AG04449 (cell line): ENCODE results near the gene FOXP1.

Source experiments
- CTCF ChIA-PET: fragments of 350-600 bp; formaldehyde crosslinking; extraction: SDS; loops from one replicate; lab custom pipeline; 2021; ENCODE audit warnings: antibody characterized with exemption; lab: Yijun Ruan, JAX
- POLR2A ChIA-PET: fragments of 400-600, 350-600 bp; formaldehyde crosslinking; extraction: SDS; loops from one replicate; lab custom pipeline; 2020; ENCODE audit warnings: antibody characterized with exemption, inconsistent platforms; lab: Yijun Ruan, JAX
- DNase-seq: peaks from one replicate; pipeline ENCODE4 v3.0.0-alpha.2; 2010; ENCODE audit warnings: low read depth, low spot score
- H3K4me3 ChIP-seq: 2 replicates; pipeline ENCODE4 v1.5.1; 2011; ENCODE audit warnings: low read depth, mild to moderate bottlenecking, control low read depth, low read length
- TF ChIP-seq, protein P1 (sequence below): IDR thresholded peaks from one replicate; pipeline ENCODE4 v1.5.1; 2011; ENCODE audit warnings: mild to moderate bottlenecking, moderate library complexity, low read length, control low read depth, inconsistent platforms; ENCODE audit not compliant: insufficient read depth; ENCODE audit errors: missing control alignments

The FOXP1 gene

DNA sequence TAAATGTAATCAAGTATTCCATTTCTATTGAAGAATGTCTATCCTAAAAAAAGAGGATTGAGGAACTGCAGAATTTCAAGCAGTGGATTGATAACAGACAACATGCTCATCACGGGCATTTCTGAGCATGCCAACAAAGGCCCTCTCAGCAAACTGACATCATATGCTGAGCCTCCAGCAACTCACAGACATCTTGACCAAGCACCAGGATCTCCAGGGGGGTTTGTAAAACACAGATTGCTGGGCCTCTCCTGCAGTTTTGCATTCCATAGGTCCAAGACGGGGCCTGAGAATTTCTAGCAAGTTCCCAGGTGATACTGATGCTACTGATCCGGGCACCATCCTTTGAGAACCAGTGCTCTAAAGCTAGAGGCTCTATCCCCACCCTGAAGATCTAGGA lies 85.0 kb downstream of the FOXP1 start:
- ChIA-PET POLR2A (interaction anchor here (3.3 kb wide), 1 partner anchor 84 kb away, joined by 18 read pairs; the partner anchor contains the start of gene FOXP1), CTCF (interaction anchor here (1.3 kb wide), 2 partner anchors 11 to 88 kb away, joined by 4 to 5 read pairs; no protein-coding TSS in a partner anchor)

GRCh38 chr3:71497971-71498444 lies 85.5 kb downstream of the FOXP1 start:
- TF ChIP-seq, protein P1, sequence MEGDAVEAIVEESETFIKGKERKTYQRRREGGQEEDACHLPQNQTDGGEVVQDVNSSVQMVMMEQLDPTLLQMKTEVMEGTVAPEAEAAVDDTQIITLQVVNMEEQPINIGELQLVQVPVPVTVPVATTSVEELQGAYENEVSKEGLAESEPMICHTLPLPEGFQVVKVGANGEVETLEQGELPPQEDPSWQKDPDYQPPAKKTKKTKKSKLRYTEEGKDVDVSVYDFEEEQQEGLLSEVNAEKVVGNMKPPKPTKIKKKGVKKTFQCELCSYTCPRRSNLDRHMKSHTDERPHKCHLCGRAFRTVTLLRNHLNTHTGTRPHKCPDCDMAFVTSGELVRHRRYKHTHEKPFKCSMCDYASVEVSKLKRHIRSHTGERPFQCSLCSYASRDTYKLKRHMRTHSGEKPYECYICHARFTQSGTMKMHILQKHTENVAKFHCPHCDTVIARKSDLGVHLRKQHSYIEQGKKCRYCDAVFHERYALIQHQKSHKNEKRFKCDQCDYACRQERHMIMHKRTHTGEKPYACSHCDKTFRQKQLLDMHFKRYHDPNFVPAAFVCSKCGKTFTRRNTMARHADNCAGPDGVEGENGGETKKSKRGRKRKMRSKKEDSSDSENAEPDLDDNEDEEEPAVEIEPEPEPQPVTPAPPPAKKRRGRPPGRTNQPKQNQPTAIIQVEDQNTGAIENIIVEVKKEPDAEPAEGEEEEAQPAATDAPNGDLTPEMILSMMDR = no peak
- no peak for DNase-seq
- POLR2A ChIA-PET = interaction anchor here (1.5 to 3.3 kb wide), 2 partner anchors 39 to 85 kb away, joined by 6 to 18 read pairs; partner anchors contain the start of gene FOXP1
- no peak overlapping the region for H3K4me3 ChIP-seq
- CTCF ChIA-PET = interaction anchor here (1.2 to 1.3 kb wide), 3 partner anchors 11 to 89 kb away, joined by 3 to 5 read pairs (median 4); no protein-coding TSS in a partner anchor

More for the DNA sequence above, 85.0 kb downstream of the FOXP1 start:
- TF ChIP-seq, protein P1 = no peak
- no peak for DNase-seq
- no peak overlapping the region for H3K4me3 ChIP-seq

DNA sequence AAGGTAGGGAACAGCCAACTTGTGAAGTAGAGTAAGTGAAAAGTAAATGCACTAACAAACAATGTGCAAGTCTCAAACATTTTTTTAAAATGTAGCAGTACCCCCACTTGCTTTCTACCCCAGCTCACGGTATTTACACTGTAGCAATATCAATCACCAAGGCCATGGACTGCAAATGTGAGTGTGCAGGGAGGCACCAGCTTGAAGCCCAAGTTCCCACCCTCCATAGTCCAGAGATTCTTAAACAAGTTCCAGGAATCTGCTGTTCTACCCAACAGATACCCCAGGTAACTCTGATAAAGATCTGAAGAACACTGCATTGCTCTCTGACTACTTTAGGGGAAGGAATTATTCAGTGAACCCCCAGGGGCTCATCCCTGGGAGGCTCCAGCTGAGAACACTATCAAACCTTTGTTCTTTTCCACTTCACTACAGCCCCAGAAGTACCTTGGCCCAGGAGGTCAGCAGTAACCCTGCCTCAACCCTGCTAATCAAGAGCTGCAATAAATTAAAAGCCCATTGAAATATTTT lies 86.1 kb downstream of the FOXP1 start:
- TF ChIP-seq, protein P1 = no peak
- no peak for DNase-seq
- POLR2A ChIA-PET = interaction anchor here (0.7 to 3.3 kb wide), 6 partner anchors 13 to 85 kb away, joined by 3 to 20 read pairs (median 5); partner anchors contain the start of gene FOXP1
- no peak overlapping the region for H3K4me3 ChIP-seq
- CTCF ChIA-PET = interaction anchor here (1.0 to 2.6 kb wide), 5 partner anchors 9 to 89 kb away, joined by 3 to 8 read pairs (median 4); no protein-coding TSS in a partner anchor

- DNase-seq = peak; percentile 82
- TF ChIP-seq, protein P1 = no peak
- ChIA-PET CTCF (interaction anchor here (0.6 to 2.6 kb wide), 7 partner anchors 9 to 136 kb away, joined by 3 to 8 read pairs (median 4); no protein-coding TSS in a partner anchor), POLR2A (interaction anchor here (0.7 to 3.3 kb wide), 7 partner anchors 9 to 87 kb away, joined by 3 to 20 read pairs (median 4); partner anchors contain the start of gene FOXP1)
- H3K4me3 ChIP-seq = no peak overlapping the region
Measured at GRCh38 chr3:71495708-71496472, 87.6 kb downstream of the FOXP1 start.

- POLR2A ChIA-PET = interaction anchor here (0.7 kb wide), 1 partner anchor 195 kb away, joined by 3 read pairs; no protein-coding TSS in a partner anchor
- CTCF ChIA-PET = interaction anchor here (2.1 kb wide), 1 partner anchor 187 kb away, joined by 4 read pairs; no protein-coding TSS in a partner anchor
- no peak for DNase-seq
- no peak overlapping the region for H3K4me3 ChIP-seq
- TF ChIP-seq, protein P1 = no peak
Measured at GRCh38 chr3:71494212-71494611, 89.3 kb downstream of the FOXP1 start.
